HG03139 (cell line): ENCODE data around the gene MICAL2.

Experiments used
- ATAC-seq: cut with Tn5 transposase; IDR thresholded peaks from one replicate; pipeline ENCODE4 v1.9.1; 2021; ENCODE audit not compliant: unreplicated experiment

Gene MICAL2

GRCh38 chr11:12169822-12170221 lies 59.4 kb downstream of the MICAL2 start:
- ATAC-seq: no peak

- ATAC-seq: no peak
These were observed 60.1 kb downstream of the MICAL2 start for GRCh38 chr11:12170501-12170900.

GRCh38 chr11:12170984-12171383 lies 60.6 kb downstream of the MICAL2 start:
- no peak for ATAC-seq

GRCh38 chr11:12171921-12172320 lies 61.5 kb downstream of the MICAL2 start:
- no peak for ATAC-seq

GRCh38 chr11:12172493-12173013 lies 62.2 kb downstream of the MICAL2 start:
- no peak for ATAC-seq

GRCh38 chr11:12173111-12173510 lies 62.7 kb downstream of the MICAL2 start:
- ATAC-seq: no peak

GRCh38 chr11:12174128-12174476 lies 63.7 kb downstream of the MICAL2 start:
- peak; percentile 33 for ATAC-seq

- peak; percentile 69 for ATAC-seq
These were observed 64.2 kb downstream of the MICAL2 start for GRCh38 chr11:12174477-12175143.

- ATAC-seq: no peak
These were observed 65.4 kb downstream of the MICAL2 start for GRCh38 chr11:12175694-12176241.

GRCh38 chr11:12176410-12176809 lies 66.0 kb downstream of the MICAL2 start:
- no peak for ATAC-seq

GRCh38 chr11:12177739-12178338 lies 67.4 kb downstream of the MICAL2 start:
- no peak for ATAC-seq

- ATAC-seq: no peak
These were observed 68.6 kb downstream of the MICAL2 start for GRCh38 chr11:12179019-12179418.

GRCh38 chr11:12179531-12179930 lies 69.1 kb downstream of the MICAL2 start:
- no peak for ATAC-seq

- ATAC-seq: no peak
These were observed 70.1 kb downstream of the MICAL2 start for GRCh38 chr11:12180257-12181205.

GRCh38 chr11:12182302-12182675 lies 71.9 kb downstream of the MICAL2 start:
- no peak for ATAC-seq

GRCh38 chr11:12182676-12183541 lies 72.5 kb downstream of the MICAL2 start:
- no peak for ATAC-seq

- no peak for ATAC-seq
These were observed 73.6 kb downstream of the MICAL2 start for GRCh38 chr11:12183827-12184620.

- no peak for ATAC-seq
These were observed 74.3 kb downstream of the MICAL2 start for GRCh38 chr11:12184699-12185098.

GRCh38 chr11:12185106-12185690 lies 74.8 kb downstream of the MICAL2 start:
- no peak for ATAC-seq
